ENCODE measurements around the gene KRTAP2-2. TPM values are rescaled to one million over a fixed set of nuclear protein-coding genes. Genes with fewer than 3 reads are reported as not detected.

Gene KRTAP2-2
- total RNA-seq, 2 donors from 2014 or later = not detected

DNA sequence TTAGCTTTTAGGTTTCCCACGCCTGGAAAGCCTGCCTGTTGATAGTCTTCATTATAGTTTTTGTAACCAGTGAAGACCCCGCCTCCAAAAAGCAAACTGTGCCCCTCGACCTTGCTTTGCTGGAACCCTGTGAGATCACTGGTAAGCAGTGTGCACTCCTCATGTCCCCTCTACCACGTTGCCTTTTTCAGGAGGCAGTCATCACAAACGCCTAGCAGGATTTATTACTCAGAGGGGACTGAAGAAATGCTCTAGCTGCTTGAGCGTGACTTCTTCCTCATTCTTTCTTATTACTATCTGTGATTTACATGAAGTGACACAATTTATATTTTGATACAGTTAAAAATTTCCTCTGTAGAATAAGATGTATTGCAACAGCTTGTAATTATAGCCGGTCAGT lies 39.6 kb downstream of the KRTAP2-2 start:
- H3K4me1 ChIP-seq = no peaks in the 10 kb centered on the region
- intact Hi-C loops (cut with DNase I) = no loop called here
- no peak overlapping the region for H3K9ac ChIP-seq (ENCODE audit: low read depth in 2 of 2, low read length in 2 of 2)
- no peaks in the 10 kb centered on the region for H3K36me3 ChIP-seq
- no peak for DNase-seq
- TF ChIP-seq, protein P1, sequence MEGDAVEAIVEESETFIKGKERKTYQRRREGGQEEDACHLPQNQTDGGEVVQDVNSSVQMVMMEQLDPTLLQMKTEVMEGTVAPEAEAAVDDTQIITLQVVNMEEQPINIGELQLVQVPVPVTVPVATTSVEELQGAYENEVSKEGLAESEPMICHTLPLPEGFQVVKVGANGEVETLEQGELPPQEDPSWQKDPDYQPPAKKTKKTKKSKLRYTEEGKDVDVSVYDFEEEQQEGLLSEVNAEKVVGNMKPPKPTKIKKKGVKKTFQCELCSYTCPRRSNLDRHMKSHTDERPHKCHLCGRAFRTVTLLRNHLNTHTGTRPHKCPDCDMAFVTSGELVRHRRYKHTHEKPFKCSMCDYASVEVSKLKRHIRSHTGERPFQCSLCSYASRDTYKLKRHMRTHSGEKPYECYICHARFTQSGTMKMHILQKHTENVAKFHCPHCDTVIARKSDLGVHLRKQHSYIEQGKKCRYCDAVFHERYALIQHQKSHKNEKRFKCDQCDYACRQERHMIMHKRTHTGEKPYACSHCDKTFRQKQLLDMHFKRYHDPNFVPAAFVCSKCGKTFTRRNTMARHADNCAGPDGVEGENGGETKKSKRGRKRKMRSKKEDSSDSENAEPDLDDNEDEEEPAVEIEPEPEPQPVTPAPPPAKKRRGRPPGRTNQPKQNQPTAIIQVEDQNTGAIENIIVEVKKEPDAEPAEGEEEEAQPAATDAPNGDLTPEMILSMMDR (IDR thresholded peaks at IDR 0.05) = no peak
- no peaks in the 10 kb centered on the region for H3K27me3 ChIP-seq
- no peak overlapping the region for H3K4me3 ChIP-seq
- no peaks in the 10 kb centered on the region for H3K9me3 ChIP-seq
- no peak overlapping the region for H3K27ac ChIP-seq

DNA sequence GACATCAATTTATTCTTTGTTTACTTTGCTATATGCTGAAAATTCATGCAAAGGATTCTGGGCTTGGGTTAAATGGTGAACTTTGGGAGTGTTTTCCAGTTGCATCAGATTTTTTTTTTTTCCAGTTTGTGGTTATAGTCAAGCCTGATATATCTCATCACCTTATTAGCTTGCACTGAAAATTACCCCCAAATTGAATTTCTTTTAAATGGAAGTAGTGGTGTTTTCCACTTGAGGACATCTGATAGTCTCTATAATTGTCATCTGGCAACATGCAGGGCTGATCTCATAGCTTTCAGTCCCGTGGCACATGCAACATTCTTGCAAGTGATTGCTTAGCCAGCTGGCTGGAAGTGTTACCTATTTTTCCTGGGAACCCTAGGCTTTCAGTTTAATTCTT lies 41.4 kb downstream of the KRTAP2-2 start:
- H3K9me3 ChIP-seq = no peaks in the 10 kb centered on the region
- DNase-seq = no peak
- TF ChIP-seq, protein P1 (IDR thresholded peaks at IDR 0.05) = no peak

DNA sequence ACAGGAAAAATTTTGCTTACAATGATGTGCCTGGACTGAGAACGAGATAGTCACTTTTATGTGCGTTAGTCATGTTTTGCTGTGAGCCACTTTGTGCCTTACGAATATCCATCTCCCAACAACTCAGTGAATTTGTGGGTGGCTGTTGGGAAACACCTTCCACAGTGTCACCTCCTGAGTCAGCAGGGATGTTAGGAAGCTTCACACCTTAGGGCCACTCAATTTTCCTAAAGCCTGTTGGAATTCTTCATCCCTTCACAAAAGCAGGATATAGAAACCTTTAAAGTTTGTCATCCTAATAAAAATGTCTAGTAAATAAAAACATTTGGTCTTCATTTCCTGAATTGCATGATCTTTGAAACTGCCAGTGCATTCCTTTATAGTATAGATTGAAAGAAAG lies 41.8 kb downstream of the KRTAP2-2 start:
- Histone ChIP-seq H3K36me3 (no peaks in the 10 kb centered on the region), H3K27me3 (no peaks in the 10 kb centered on the region), H3K4me1 (no peaks in the 10 kb centered on the region), H3K4me3 (no peak overlapping the region), H3K27ac (no peak overlapping the region), H3K9ac (ENCODE audit: low read depth in 2 of 2, low read length in 2 of 2) (no peak overlapping the region), H3K9me3 (no peaks in the 10 kb centered on the region)
- TF ChIP-seq, protein P1 (IDR thresholded peaks at IDR 0.05) = no peak
- no peak for DNase-seq
- intact Hi-C loops (cut with DNase I) = no loop called here

More for the DNA sequence above, 41.4 kb downstream of the KRTAP2-2 start:
- Histone ChIP-seq H3K4me3 (no peak overlapping the region), H3K27ac (no peak overlapping the region), H3K36me3 (no peaks in the 10 kb centered on the region), H3K4me1 (no peaks in the 10 kb centered on the region), H3K9ac (ENCODE audit: low read depth in 2 of 2, low read length in 2 of 2) (no peak overlapping the region), H3K27me3 (no peaks in the 10 kb centered on the region)
- intact Hi-C loops (cut with DNase I) = no loop called here

DNA sequence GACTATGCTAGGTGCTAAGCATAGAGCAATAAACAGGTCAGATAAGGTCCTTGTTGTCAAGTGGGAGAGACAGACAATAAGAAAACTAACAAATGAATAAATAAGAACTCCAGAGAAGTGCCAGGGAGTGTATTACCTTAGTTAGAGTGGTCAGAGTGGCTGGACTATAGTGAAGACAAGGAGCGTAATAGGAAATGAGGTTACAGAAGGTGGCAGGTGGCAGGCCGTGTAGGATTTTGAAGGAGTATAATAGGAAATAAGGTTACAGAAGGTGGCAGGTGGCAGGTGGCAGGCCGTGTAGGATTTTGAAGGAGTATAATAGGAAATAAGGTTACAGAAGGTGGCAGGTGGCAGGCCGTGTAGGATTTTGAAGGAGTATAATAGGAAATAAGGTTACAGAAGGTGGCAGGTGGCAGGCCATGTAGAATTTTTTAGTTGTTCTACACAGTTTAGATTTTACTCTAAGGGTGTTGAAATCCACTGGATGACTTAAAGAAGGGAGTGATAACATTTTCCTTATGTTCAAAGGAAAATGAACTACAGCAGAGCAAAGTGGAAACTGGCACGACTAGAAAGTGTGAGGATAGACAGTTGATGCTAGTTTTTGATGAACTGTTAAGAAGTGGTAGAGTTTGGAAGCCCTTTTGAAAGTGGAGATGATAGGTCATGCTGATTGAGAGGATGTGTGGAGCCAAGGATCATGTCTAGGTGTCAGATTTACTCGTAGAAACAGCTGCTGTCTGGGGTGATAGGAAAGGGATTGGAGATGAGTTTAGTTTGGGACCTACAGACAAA lies 42.5 kb downstream of the KRTAP2-2 start:
- no peaks in the 10 kb centered on the region for H3K36me3 ChIP-seq
- DNase-seq = no peak
- TF ChIP-seq, protein P1 (IDR thresholded peaks at IDR 0.05) = no peak
- no peak overlapping the region for H3K9ac ChIP-seq (ENCODE audit: low read depth in 2 of 2, low read length in 2 of 2)
- H3K4me1 ChIP-seq = no peaks in the 10 kb centered on the region
- no peaks in the 10 kb centered on the region for H3K27me3 ChIP-seq
- no peak overlapping the region for H3K27ac ChIP-seq
- H3K9me3 ChIP-seq = no peaks in the 10 kb centered on the region
- H3K4me3 ChIP-seq = no peak overlapping the region
- intact Hi-C loops (cut with DNase I) = no loop called here

DNA sequence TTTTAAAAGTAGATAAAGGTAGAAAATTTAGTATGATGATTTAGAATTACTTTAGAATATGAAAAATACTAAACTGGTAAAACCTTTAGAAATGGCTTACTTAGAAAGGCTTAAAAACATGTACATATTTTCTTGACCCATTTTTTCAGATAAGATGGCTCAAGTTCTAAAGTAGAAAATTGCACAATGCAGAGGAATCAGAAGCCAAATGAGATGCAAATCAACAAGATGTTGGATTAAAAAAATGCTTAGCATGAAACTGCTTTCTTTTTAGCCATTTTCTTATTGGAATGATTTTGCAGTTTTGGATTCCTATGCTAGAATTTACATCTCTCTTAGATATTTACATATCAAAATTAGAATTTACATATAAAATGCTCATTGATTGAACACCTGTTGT lies 44.6 kb downstream of the KRTAP2-2 start:
- H3K9ac ChIP-seq (ENCODE audit: low read depth in 2 of 2, low read length in 2 of 2) = no peak overlapping the region
- no peak for DNase-seq

More for the DNA sequence above, 44.6 kb downstream of the KRTAP2-2 start:
- Histone ChIP-seq H3K27ac (no peak overlapping the region), H3K36me3 (no peaks in the 10 kb centered on the region), H3K4me3 (no peak overlapping the region), H3K27me3 (no peaks in the 10 kb centered on the region), H3K9me3 (no peaks in the 10 kb centered on the region), H3K4me1 (no peaks in the 10 kb centered on the region)
- TF ChIP-seq, protein P1 (IDR thresholded peaks at IDR 0.05) = no peak
- intact Hi-C loops (cut with DNase I) = no loop called here

Measured in colonic mucosa (tissue), 4 donors.